IMR-90 (cell line): Measurements from ENCODE around the gene ISOC2. TPM values are rescaled to one million over a fixed set of nuclear protein-coding genes. Genes with fewer than 3 reads are reported as not detected.
A peak's percentile ranks its signal among the peaks of the same experiment; 100 is the strongest.

Experiments
- ATAC-seq: fragments of 200-7000 bp; cut with Tn5 transposase; 2 replicates; pipeline ENCODE4 v1.9.1; 2020; ENCODE audit warnings: low read depth, mild to moderate bottlenecking, moderate library complexity
- BruUV-seq: library from RNA; stranded (reverse); fragments of 400-500 nt; replicated peaks from 2 replicates; lab custom pipeline; 2021; lab: Mats Ljungman, UMichigan
- CTCF ChIA-PET: fragments of 300-600 bp; formaldehyde crosslinking; extraction: SDS; loops from one replicate; lab custom pipeline; 2021; ENCODE audit warnings: antibody characterized with exemption; lab: Yijun Ruan, JAX
- POLR2A ChIA-PET: fragments of 300-600 bp; sonication (Branson Sonifier 250); formaldehyde crosslinking; loops from one replicate; lab custom pipeline; 2022; ENCODE audit warnings: antibody characterized with exemption; ENCODE audit not compliant: unreplicated experiment; lab: Charles Lee
- DNase-seq: peaks from one replicate; pipeline ENCODE4 v3.0.0; 2013
- H2AFZ ChIP-seq: replicated peaks from 2 replicates; pipeline ENCODE3; 2013; ENCODE audit warnings: low read length, mild to moderate bottlenecking; ENCODE audit not compliant: poor library complexity
- H2AK5ac ChIP-seq: 2 replicates; pipeline ENCODE4 v1.6.1; 2013; ENCODE audit warnings: low read depth, low read length, inconsistent platforms
- H2AK9ac ChIP-seq: replicated peaks from 2 replicates; pipeline ENCODE3; 2013; ENCODE audit warnings: mild to moderate bottlenecking, low read depth, low read length, moderate library complexity; ENCODE audit not compliant: poor library complexity
- H2BK120ac ChIP-seq: 2 replicates; pipeline ENCODE4 v1.6.1; 2013; ENCODE audit warnings: low read depth, low read length, inconsistent platforms
- H2BK15ac ChIP-seq: 3 replicates; pipeline ENCODE4 v1.6.1; 2013; ENCODE audit warnings: low read depth, low read length, inconsistent platforms
- H2BK20ac ChIP-seq: 2 replicates; pipeline ENCODE4 v1.6.1; 2013; ENCODE audit warnings: low read depth, mild to moderate bottlenecking, inconsistent platforms, low read length, moderate library complexity
- H2BK5ac ChIP-seq: 2 replicates; pipeline ENCODE4 v1.6.1; 2013; ENCODE audit warnings: mild to moderate bottlenecking, low read depth, low read length, inconsistent platforms; ENCODE audit not compliant: poor library complexity, severe bottlenecking
- H3K14ac ChIP-seq: replicated peaks from 2 replicates; pipeline ENCODE4 v1.6.1; 2013; ENCODE audit warnings: low read depth, low read length, inconsistent platforms
- H3K18ac ChIP-seq: 2 replicates; pipeline ENCODE4 v1.6.1; 2013; ENCODE audit warnings: low read depth, low read length, control low read depth
- H3K23ac ChIP-seq: 2 replicates; pipeline ENCODE4 v1.6.1; 2013; ENCODE audit warnings: low read depth, low read length, inconsistent platforms
- H3K27ac ChIP-seq: 2 replicates; pipeline ENCODE4 v1.5.1; 2013; ENCODE audit warnings: mild to moderate bottlenecking, control low read depth, low read length; ENCODE audit not compliant: insufficient read depth
- H3K27me3 ChIP-seq: 2 replicates; pipeline ENCODE4 v1.6.1; 2013; ENCODE audit warnings: low read length; ENCODE audit not compliant: control insufficient read depth, insufficient read depth
- H3K36me3 ChIP-seq: 2 replicates; pipeline ENCODE4 v1.6.1; 2013; ENCODE audit warnings: low read length, mixed read lengths; ENCODE audit not compliant: control insufficient read depth, insufficient read depth
- H3K4ac ChIP-seq: 2 replicates; pipeline ENCODE4 v1.6.1; 2013; ENCODE audit warnings: low read depth, low read length, inconsistent platforms
- H3K4me1 ChIP-seq: 2 replicates; pipeline ENCODE4 v1.6.1; 2013; ENCODE audit warnings: low read length, mixed read lengths; ENCODE audit not compliant: control insufficient read depth, insufficient read depth
- H3K4me2 ChIP-seq: 2 replicates; pipeline ENCODE4 v1.6.1; 2013; ENCODE audit warnings: low read depth, mild to moderate bottlenecking, control low read depth, low read length, moderate library complexity
- H3K4me3 ChIP-seq: 2 replicates; pipeline ENCODE4 v1.5.1; 2013; ENCODE audit warnings: low read depth, mild to moderate bottlenecking, control low read depth, low read length, moderate library complexity; ENCODE audit not compliant: insufficient read depth
- H3K56ac ChIP-seq: 2 replicates; pipeline ENCODE4 v1.6.1; 2013; ENCODE audit warnings: low read length, inconsistent platforms; ENCODE audit not compliant: insufficient read depth; ENCODE audit errors: extremely low read depth
- H3K79me1 ChIP-seq, 2 experiments: 2 replicates each; pipeline ENCODE4 v1.6.1; 2013; ENCODE audit warnings: low read length in 2 of 2, inconsistent platforms in 1 of 2, low read depth in 1 of 2
- H3K9ac ChIP-seq: 2 replicates; pipeline ENCODE4 v1.6.1; 2013; ENCODE audit warnings: low read depth, low read length, control low read depth
- H3K9me1 ChIP-seq: 2 replicates; pipeline ENCODE4 v1.6.1; 2013; ENCODE audit warnings: low read length, inconsistent platforms; ENCODE audit not compliant: insufficient read depth
- H3K9me3 ChIP-seq: 2 replicates; pipeline ENCODE4 v1.6.1; 2013; ENCODE audit warnings: low read length; ENCODE audit not compliant: control insufficient read depth, insufficient read depth
- H4K20me1 ChIP-seq: 2 replicates; pipeline ENCODE4 v1.6.1; 2013; ENCODE audit warnings: low read length, inconsistent platforms; ENCODE audit not compliant: insufficient read depth
- H4K5ac ChIP-seq: 2 replicates; pipeline ENCODE4 v1.6.1; 2013; ENCODE audit warnings: mild to moderate bottlenecking, low read depth, low read length, control low read depth
- H4K8ac ChIP-seq, 2 experiments: 2 replicates each; pipeline ENCODE4 v1.6.1; 2013; ENCODE audit warnings: low read depth in 2 of 2, low read length in 2 of 2, control low read depth in 1 of 2, inconsistent platforms in 1 of 2
- H4K91ac ChIP-seq: 2 replicates; pipeline ENCODE4 v1.6.1; 2013; ENCODE audit warnings: low read depth, low read length, inconsistent platforms; ENCODE audit not compliant: insufficient read depth
- BHLHE40 ChIP-seq: fragments of 150-350 bp; IDR thresholded peaks from 2 replicates; pipeline ENCODE4 v1.6.1; 2016; ENCODE audit warnings: mild to moderate bottlenecking, low read depth, low read length
- CEBPB ChIP-seq: IDR thresholded peaks from 2 replicates; pipeline ENCODE4 v1.6.1; 2012; ENCODE audit warnings: low read depth, low read length, improper control_type of control experiment
- ELK1 ChIP-seq: fragments of 150-350 bp; IDR thresholded peaks from 2 replicates; pipeline ENCODE4 v1.6.1; 2016; ENCODE audit warnings: low read depth, mild to moderate bottlenecking, low read length, moderate library complexity, borderline replicate concordance
- MAFK ChIP-seq: IDR thresholded peaks from 2 replicates; pipeline ENCODE4 v1.6.1; 2012; ENCODE audit warnings: low read depth, low read length, improper control_type of control experiment
- MAZ ChIP-seq: IDR thresholded peaks from 2 replicates; pipeline ENCODE4 v1.6.1; 2012; ENCODE audit warnings: low read depth, mild to moderate bottlenecking, low read length, improper control_type of control experiment, moderate library complexity, borderline replicate concordance
- MXI1 ChIP-seq: IDR thresholded peaks from 2 replicates; pipeline ENCODE4 v1.6.1; 2012; ENCODE audit warnings: low read depth, mild to moderate bottlenecking, low read length, moderate library complexity, borderline replicate concordance
- NFE2L2 ChIP-seq: fragments of 150-350 bp; IDR thresholded peaks from 2 replicates; pipeline ENCODE4 v1.6.1; 2016; ENCODE audit warnings: low read depth, mild to moderate bottlenecking, low read length
- RAD21 ChIP-seq: IDR thresholded peaks from 2 replicates; pipeline ENCODE4 v1.6.1; 2012; ENCODE audit warnings: low read length, improper control_type of control experiment
- RCOR1 ChIP-seq: IDR thresholded peaks from 2 replicates; pipeline ENCODE4 v1.6.1; 2012; ENCODE audit warnings: mild to moderate bottlenecking, low read length, improper control_type of control experiment; ENCODE audit not compliant: insufficient replicate concordance
- RFX5 ChIP-seq: IDR thresholded peaks from 2 replicates; pipeline ENCODE4 v1.8.0; 2012; ENCODE audit warnings: low read depth, mild to moderate bottlenecking, low read length, moderate library complexity
- WGBS, 2 experiments: methylation state at CpG; one replicate each; pipeline versions ENCODE4 v1.1.5 to v1.1.7; 2013; ENCODE audit warnings: missing lambda C conversion rate in 2 of 2; ENCODE audit not compliant: insufficient read length in 1 of 2; ENCODE audit errors: extremely low coverage in 2 of 2; 5-methylcytosine and 5-hydroxymethylcytosine counted together
- dilution Hi-C: fragments of 300-500 bp; cut with HindIII; formaldehyde crosslinking; loops from one replicate; pipeline ENCODE4 v1.14.3; 2018; ENCODE audit warnings: low sequenced_read_pairs; ENCODE audit not compliant: unreplicated experiment
- in situ Hi-C: fragments of 300-500 bp; cut with MboI; formaldehyde crosslinking; loops from 3 replicates; pipeline ENCODE4 v1.14.3; 2019; ENCODE audit warnings: low sequenced_read_pairs, inconsistent platforms, mixed read lengths
- intact Hi-C: fragments of 100-400 bp; cut with micrococcal nuclease; formaldehyde crosslinking; loops from 2 replicates; pipeline ENCODE4 v1.10.0; 2022
- polyA plus RNA-seq, 3 experiments: library from polyadenylated mRNA; depleted of rRNA; stranded (reverse); fragments of >200 nt; gene quantifications; 2 replicates each; pipeline ENCODE4 v1.2.3, GENCODE V29; 2012; ENCODE audit warnings: low replicate concordance in 1 of 3
- total RNA-seq: library from RNA; depleted of rRNA; stranded (reverse); fragments of >200 nt; gene quantifications from 2 replicates; pipeline ENCODE4 v1.2.3, GENCODE V29; 2012
- TF ChIP-seq, protein P1 (sequence below): fragments of 150-350 bp; IDR thresholded peaks from 2 replicates; pipeline ENCODE4 v1.6.1; 2017; ENCODE audit warnings: mild to moderate bottlenecking, antibody characterized with exemption, low read length, low read depth
- TF ChIP-seq, protein P2 (sequence below): conservative IDR thresholded peaks from 2 replicates; pipeline ENCODE4 v1.5.1; 2012; ENCODE audit warnings: mild to moderate bottlenecking, low read depth, low read length, improper control_type of control experiment

Gene ISOC2
- total and polyA plus RNA-seq, 2 of the 4 experiments (the other 2 are of a cell fraction): 56.1 to 82.1 TPM

DNA sequence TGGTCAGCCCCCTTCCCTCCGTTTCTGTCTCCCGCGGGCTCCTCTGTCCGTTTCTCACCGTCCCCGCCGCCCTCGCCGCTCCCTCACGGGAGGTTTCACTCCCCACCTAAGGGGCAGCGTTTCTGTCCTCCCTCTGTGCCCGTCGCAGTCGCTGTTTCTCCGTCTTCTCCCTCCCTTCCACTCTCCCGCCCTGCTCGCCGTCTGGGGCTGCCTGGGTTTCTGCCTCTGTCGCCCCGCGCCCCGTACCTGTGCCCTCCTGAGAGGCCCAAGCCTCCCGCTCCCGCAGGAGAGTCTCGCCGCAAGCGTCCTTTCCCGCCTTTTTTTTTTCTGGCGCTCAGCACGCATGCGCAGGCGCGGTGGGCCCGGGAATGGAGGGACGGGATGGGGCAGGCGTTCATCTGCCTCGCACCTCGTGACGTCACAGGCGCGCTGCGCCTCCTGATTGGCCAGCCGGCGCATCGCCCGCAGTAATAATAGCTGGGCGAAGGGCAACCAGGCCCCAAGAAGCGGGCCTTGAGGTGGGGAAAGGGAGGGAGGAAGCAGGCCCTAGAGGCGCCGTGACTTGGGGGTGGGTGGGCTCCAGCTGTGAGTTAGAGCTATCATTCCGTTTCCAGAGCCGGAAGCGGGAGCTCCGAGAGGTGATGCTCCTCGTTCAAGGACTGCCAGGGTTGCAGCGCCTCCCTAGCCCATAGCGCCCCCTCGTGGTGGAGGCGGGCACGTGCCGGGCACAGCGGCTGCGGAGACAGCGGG, 42.2 kb upstream of the ISOC2 start:
- Histone ChIP-seq H3K9me3 (no peaks in the 10 kb centered on the region), H3K9me1 (no peaks in the 10 kb centered on the region), H4K91ac (no peak overlapping the region; the same call in 1 of the 2 replicates), H3K4me1 (no peaks in the 10 kb centered on the region), H4K5ac (no peak overlapping the region), H2BK5ac (no peak overlapping the region), H3K4ac (0 out of 2 replicates have a peak overlapping the region, but pooled peaks have one; percentile 19), H3K14ac (no peak overlapping the region), H4K20me1 (no peaks in the 10 kb centered on the region), H4K8ac (peak overlapping the region in 1 of 2 experiments; percentile 68; a peak in 1 of 4 replicates), H2BK15ac (no peak overlapping the region; the same call in 2 of the 3 replicates), H3K79me1 (no peaks in the 10 kb centered on the region), H3K27me3 (no peaks in the 10 kb centered on the region), H3K9ac (no peak overlapping the region), H2BK20ac (no peak overlapping the region), H3K56ac (no peak overlapping the region), H2AFZ (peak overlapping the region; percentile 97), H3K4me3 (peak overlapping the region; percentile 48), H3K27ac (peak overlapping the region; percentile 5; the same call in 1 of the 2 replicates), H3K23ac (no peak overlapping the region), H3K4me2 (peak overlapping the region; percentile 80), H3K18ac (no peak overlapping the region), H3K36me3 (peaks cover 10% of the 10 kb centered on the region; the same call in 1 of the 2 replicates), H2BK120ac (peak overlapping the region; percentile 38; the same call in 1 of the 2 replicates), H2AK5ac (no peak overlapping the region), H2AK9ac (peak overlapping the region; percentile 80)
- ATAC-seq (peak; percentile 98), DNase-seq (peak; percentile 90)
- dilution Hi-C loops: no loop called here
- intact Hi-C loops: loop anchor here (1.0 to 5.0 kb wide), 3 partner anchors 36 to 362 kb away; partner anchors contain the start of gene UBE2S
- WGBS, 2 experiments: 12% methylated on average over 22 of the region's 64 CpGs; no CpG with 5 or more reads in 1 of the 2 experiments
- ChIA-PET CTCF (interaction anchor here (0.5 to 2.0 kb wide), 24 partner anchors 8 to 362 kb away, joined by 3 to 24 read pairs (median 4); partner anchors contain the start of genes ISOC2, NAT14, ZNF628 and ZNF865), POLR2A (interaction anchor here (0.7 kb wide), 2 partner anchors 10 to 27 kb away, joined by 3 read pairs; no protein-coding TSS in a partner anchor)
- in situ Hi-C loops: no loop called here
- no TSS peak for BruUV-seq
- TF ChIP-seq NFE2L2: 0 out of 2 replicates have a peak, but pooled peaks have one; percentile 16
- TF ChIP-seq, protein P1, sequence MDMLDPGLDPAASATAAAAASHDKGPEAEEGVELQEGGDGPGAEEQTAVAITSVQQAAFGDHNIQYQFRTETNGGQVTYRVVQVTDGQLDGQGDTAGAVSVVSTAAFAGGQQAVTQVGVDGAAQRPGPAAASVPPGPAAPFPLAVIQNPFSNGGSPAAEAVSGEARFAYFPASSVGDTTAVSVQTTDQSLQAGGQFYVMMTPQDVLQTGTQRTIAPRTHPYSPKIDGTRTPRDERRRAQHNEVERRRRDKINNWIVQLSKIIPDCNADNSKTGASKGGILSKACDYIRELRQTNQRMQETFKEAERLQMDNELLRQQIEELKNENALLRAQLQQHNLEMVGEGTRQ: peak; percentile 72; the same call in 1 of the 2 replicates
- TF ChIP-seq MAZ: peak; percentile 11; the same call in 1 of the 2 replicates
- no peak for TF ChIP-seq RCOR1
- peak; percentile 89 for TF ChIP-seq BHLHE40
- peak; percentile 95 for TF ChIP-seq RAD21
- no peak for TF ChIP-seq CEBPB
- TF ChIP-seq RFX5: peak; percentile 99
- TF ChIP-seq, protein P2, sequence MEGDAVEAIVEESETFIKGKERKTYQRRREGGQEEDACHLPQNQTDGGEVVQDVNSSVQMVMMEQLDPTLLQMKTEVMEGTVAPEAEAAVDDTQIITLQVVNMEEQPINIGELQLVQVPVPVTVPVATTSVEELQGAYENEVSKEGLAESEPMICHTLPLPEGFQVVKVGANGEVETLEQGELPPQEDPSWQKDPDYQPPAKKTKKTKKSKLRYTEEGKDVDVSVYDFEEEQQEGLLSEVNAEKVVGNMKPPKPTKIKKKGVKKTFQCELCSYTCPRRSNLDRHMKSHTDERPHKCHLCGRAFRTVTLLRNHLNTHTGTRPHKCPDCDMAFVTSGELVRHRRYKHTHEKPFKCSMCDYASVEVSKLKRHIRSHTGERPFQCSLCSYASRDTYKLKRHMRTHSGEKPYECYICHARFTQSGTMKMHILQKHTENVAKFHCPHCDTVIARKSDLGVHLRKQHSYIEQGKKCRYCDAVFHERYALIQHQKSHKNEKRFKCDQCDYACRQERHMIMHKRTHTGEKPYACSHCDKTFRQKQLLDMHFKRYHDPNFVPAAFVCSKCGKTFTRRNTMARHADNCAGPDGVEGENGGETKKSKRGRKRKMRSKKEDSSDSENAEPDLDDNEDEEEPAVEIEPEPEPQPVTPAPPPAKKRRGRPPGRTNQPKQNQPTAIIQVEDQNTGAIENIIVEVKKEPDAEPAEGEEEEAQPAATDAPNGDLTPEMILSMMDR: peak; percentile 97
- TF ChIP-seq MAFK: no peak
- no peak for TF ChIP-seq ELK1
- no peak for TF ChIP-seq MXI1
